Transverse colon (tissue), 3 donors: Measurements from ENCODE around the gene MS4A4E.

Source experiments
- CTCF ChIP-seq, 5 experiments: fragments of 200-600 bp in 3 of 5; fragments of 450-650 bp in 2 of 5; sonication (generic) in 3 of 5; IDR thresholded peaks; 1 replicate in 2 of 5; 2 replicates in 3 of 5; pipeline ENCODE4 v1.5.1; 2016 to 2017; ENCODE audit warnings: antibody characterized with exemption in 5 of 5, inconsistent platforms in 3 of 5, mild to moderate bottlenecking in 2 of 5, moderate library complexity in 1 of 5
- POLR2A ChIP-seq: fragments of 450-650 bp; IDR thresholded peaks from one replicate; pipeline ENCODE4 v1.6.1; 2016; ENCODE audit warnings: antibody characterized with exemption, mild to moderate bottlenecking, moderate library complexity

GRCh38 chr11:60230681-60231080, 12.3 kb downstream of the MS4A4E start:
- TF ChIP-seq POLR2A = no peak
- TF ChIP-seq CTCF (IDR thresholded peaks at IDR 0.05) = no peak
